Caki2 (cell line): ENCODE data around the gene IL37. TPM values are rescaled to one million over a fixed set of nuclear protein-coding genes. Genes with fewer than 3 reads are reported as not detected.
"Not testable (repeated sequence)": the region's sequence is repeated elsewhere in the genome, so short reads cannot be mapped to it uniquely, and the experiment has no call there.

ENCODE experiments used
- DNase-seq: peaks from one replicate; pipeline ENCODE4 v3.0.0-alpha.2; 2015; ENCODE audit warnings: low read depth
- in situ Hi-C: cut with HindIII; loops from 2 replicates; pipeline ENCODE4 v1.10.0; 2016; ENCODE audit warnings: low sequenced_read_pairs, low pct_unique_long_range_greater_than_20kb, mixed read lengths
- total RNA-seq: library from RNA; depleted of rRNA; stranded (reverse); fragments of >200 nt; shearing (Covaris generic); gene quantifications from 2 replicates; pipeline ENCODE4 v1.2.3, GENCODE V29; 2014; ENCODE audit warnings: low replicate concordance

The IL37 gene
- total RNA-seq, 1 experiment from 2014 or later, result not detected

- in situ Hi-C loops, result no loop called here
- no peak for DNase-seq
Measured at GRCh38 chr2:112886291-112886690, 24.7 kb upstream of the IL37 start.

GRCh38 chr2:112887964-112888749, 22.8 kb upstream of the IL37 start:
- DNase-seq, result no peak
- in situ Hi-C loops, result no loop called here

GRCh38 chr2:112889976-112890375, 21.0 kb upstream of the IL37 start:
- in situ Hi-C loops, result no loop called here

GRCh38 chr2:112891385-112891831, 19.6 kb upstream of the IL37 start:
- in situ Hi-C loops, result no loop called here
- peak; percentile 42 for DNase-seq

More at GRCh38 chr2:112889976-112890375, 21.0 kb upstream of the IL37 start:
- DNase-seq, result no peak

GRCh38 chr2:112893752-112894151, 17.2 kb upstream of the IL37 start:
- DNase-seq, result no peak
- in situ Hi-C loops, result no loop called here

GRCh38 chr2:112896909-112897623, 13.9 kb upstream of the IL37 start:
- in situ Hi-C loops, result no loop called here
- no peak for DNase-seq

- no peak for DNase-seq
- in situ Hi-C loops, result no loop called here
Measured at GRCh38 chr2:112897624-112897978, 13.4 kb upstream of the IL37 start.

GRCh38 chr2:112901431-112902065, 9.4 kb upstream of the IL37 start:
- DNase-seq, in situ Hi-C loops: not testable (repeated sequence)

- no peak for DNase-seq
- in situ Hi-C loops, result no loop called here
Measured at GRCh38 chr2:112902816-112903215, 8.1 kb upstream of the IL37 start.

GRCh38 chr2:112904883-112905282, 6.1 kb upstream of the IL37 start:
- in situ Hi-C loops, result no loop called here
- DNase-seq, result no peak

GRCh38 chr2:112906276-112906675, 4.7 kb upstream of the IL37 start:
- DNase-seq, result no peak
- in situ Hi-C loops, result no loop called here

GRCh38 chr2:112907001-112907949, 3.7 kb upstream of the IL37 start:
- DNase-seq, result no peak
- in situ Hi-C loops, result no loop called here

GRCh38 chr2:112908559-112908958, 2.4 kb upstream of the IL37 start:
- DNase-seq, in situ Hi-C loops: not testable (repeated sequence)

- DNase-seq, result no peak
- in situ Hi-C loops, result no loop called here
Measured at GRCh38 chr2:112910219-112910618, 746 bp upstream of the IL37 start.

- in situ Hi-C loops, result no loop called here
- no peak for DNase-seq
Measured at GRCh38 chr2:112912403-112912802, 1.4 kb downstream of the IL37 start.

- in situ Hi-C loops, result no loop called here
- DNase-seq, result no peak
Measured at GRCh38 chr2:112915300-112916144, 4.6 kb downstream of the IL37 start.

GRCh38 chr2:112916145-112916571, 5.2 kb downstream of the IL37 start:
- DNase-seq, result no peak
- in situ Hi-C loops, result no loop called here
